ENCODE results near the gene ZBTB7C.

GRCh38 chr18:48367557-48367956, 41.6 kb downstream of the ZBTB7C start:
- TF ChIP-seq, protein P1, sequence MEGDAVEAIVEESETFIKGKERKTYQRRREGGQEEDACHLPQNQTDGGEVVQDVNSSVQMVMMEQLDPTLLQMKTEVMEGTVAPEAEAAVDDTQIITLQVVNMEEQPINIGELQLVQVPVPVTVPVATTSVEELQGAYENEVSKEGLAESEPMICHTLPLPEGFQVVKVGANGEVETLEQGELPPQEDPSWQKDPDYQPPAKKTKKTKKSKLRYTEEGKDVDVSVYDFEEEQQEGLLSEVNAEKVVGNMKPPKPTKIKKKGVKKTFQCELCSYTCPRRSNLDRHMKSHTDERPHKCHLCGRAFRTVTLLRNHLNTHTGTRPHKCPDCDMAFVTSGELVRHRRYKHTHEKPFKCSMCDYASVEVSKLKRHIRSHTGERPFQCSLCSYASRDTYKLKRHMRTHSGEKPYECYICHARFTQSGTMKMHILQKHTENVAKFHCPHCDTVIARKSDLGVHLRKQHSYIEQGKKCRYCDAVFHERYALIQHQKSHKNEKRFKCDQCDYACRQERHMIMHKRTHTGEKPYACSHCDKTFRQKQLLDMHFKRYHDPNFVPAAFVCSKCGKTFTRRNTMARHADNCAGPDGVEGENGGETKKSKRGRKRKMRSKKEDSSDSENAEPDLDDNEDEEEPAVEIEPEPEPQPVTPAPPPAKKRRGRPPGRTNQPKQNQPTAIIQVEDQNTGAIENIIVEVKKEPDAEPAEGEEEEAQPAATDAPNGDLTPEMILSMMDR (IDR thresholded peaks at IDR 0.05) = no peak
- TF ChIP-seq POLR2A (IDR thresholded peaks at IDR 0.05) (no peak), EP300 (IDR thresholded peaks at IDR 0.05) (no peak)
